Colonic mucosa (tissue), 4 donors: ENCODE data around the gene F10. TPM values are rescaled to one million over a fixed set of nuclear protein-coding genes. Genes with fewer than 3 reads are reported as not detected.

Source experiments
- DNase-seq: peaks from one replicate; pipeline ENCODE4 v3.0.0-alpha.2; 2020
- H3K27ac ChIP-seq: fragments of 200-600 bp; one replicate; pipeline ENCODE4 v1.8.0; 2021
- H3K27me3 ChIP-seq: fragments of 200-600 bp; one replicate; pipeline ENCODE4 v1.8.0; 2021
- H3K36me3 ChIP-seq: fragments of 200-600 bp; one replicate; pipeline ENCODE4 v1.8.0; 2021
- H3K4me1 ChIP-seq: fragments of 200-600 bp; one replicate; pipeline ENCODE4 v1.8.0; 2021; ENCODE audit warnings: mild to moderate bottlenecking
- H3K4me3 ChIP-seq: fragments of 200-600 bp; one replicate; pipeline ENCODE4 v1.8.0; 2021
- H3K9ac ChIP-seq, 2 donors: one replicate each; pipeline ENCODE4 v1.7.0; 2013; ENCODE audit warnings: control low read depth in 2 of 2, low read depth in 2 of 2, low read length in 2 of 2
- H3K9me3 ChIP-seq: fragments of 200-600 bp; one replicate; pipeline ENCODE4 v1.8.0; 2021
- intact Hi-C: fragments of 100-400 bp; cut with DNase I; formaldehyde crosslinking; loops from one replicate; pipeline ENCODE4 v1.14.1; 2022
- total RNA-seq, 2 donors: library from RNA; stranded (reverse); fragmentation: NEBNext Ultra II Directional in 1 of 2; extraction: Animal tissue kit (Norgen Biotek cat#: 25700) in 1 of 2; gene quantifications; one replicate each; pipeline ENCODE4 v1.2.1, GENCODE V29; 2021
- TF ChIP-seq, protein P1 (sequence below): fragments of 200-600 bp; IDR thresholded peaks from one replicate; pipeline ENCODE4 v1.8.0; 2022; ENCODE audit warnings: antibody characterized with exemption, mild to moderate bottlenecking
- donor health status: healthy.
- donor health status: DM: no; HTN: no; CAD: no.
- donor health status: DM: no; HTN: no; CAD: no.

The F10 gene
- total RNA-seq, 2 donors from 2014 or later: 1.5 to 4.1 TPM

DNA sequence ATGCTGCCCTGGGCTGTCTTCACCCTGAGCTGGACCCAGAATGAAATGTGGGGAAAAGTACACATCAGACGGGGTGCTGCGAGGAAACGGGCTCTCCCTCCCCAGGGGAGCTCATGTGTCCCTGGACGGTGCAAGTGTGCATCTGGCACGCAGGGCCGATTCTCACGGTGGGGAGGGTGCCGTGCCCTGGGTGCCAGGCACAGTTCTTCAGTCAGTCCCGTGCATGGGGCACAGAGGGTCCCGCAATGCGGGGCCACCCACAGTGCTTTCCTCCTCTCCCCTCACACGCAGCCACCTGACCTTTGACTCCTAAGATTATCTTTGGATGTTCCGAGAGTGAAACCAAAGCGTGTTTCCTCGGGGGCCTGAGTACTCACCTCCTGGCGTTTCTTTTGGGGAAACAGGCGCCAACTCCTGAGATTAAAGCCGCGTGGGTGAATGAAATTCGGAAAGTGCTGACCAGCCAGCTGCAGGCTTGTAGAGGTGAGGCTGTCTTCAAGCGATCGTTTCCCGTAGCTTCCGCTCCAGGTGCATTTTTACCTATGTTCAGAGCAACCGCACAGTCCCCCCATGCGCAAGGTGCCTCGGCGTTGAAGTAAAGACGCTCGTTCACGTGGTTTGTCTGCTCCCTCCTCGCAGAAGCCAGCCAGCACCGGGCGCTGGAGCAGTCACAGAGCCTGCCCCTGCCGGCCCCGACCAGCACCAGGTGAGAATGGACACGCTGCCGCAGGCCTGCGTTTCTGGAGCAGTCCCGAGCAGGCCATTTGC is 34.5 kb upstream of the F10 start:
- Histone ChIP-seq H3K27ac (no peak overlapping the region), H3K9me3 (no peaks in the 10 kb centered on the region), H3K27me3 (no peaks in the 10 kb centered on the region), H3K36me3 (no peaks in the 10 kb centered on the region), H3K4me1 (no peaks in the 10 kb centered on the region), H3K9ac (no peak overlapping the region), H3K4me3 (no peak overlapping the region)
- TF ChIP-seq, protein P1, sequence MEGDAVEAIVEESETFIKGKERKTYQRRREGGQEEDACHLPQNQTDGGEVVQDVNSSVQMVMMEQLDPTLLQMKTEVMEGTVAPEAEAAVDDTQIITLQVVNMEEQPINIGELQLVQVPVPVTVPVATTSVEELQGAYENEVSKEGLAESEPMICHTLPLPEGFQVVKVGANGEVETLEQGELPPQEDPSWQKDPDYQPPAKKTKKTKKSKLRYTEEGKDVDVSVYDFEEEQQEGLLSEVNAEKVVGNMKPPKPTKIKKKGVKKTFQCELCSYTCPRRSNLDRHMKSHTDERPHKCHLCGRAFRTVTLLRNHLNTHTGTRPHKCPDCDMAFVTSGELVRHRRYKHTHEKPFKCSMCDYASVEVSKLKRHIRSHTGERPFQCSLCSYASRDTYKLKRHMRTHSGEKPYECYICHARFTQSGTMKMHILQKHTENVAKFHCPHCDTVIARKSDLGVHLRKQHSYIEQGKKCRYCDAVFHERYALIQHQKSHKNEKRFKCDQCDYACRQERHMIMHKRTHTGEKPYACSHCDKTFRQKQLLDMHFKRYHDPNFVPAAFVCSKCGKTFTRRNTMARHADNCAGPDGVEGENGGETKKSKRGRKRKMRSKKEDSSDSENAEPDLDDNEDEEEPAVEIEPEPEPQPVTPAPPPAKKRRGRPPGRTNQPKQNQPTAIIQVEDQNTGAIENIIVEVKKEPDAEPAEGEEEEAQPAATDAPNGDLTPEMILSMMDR: no peak
- intact Hi-C loops: no loop called here
- DNase-seq: no peak

DNA sequence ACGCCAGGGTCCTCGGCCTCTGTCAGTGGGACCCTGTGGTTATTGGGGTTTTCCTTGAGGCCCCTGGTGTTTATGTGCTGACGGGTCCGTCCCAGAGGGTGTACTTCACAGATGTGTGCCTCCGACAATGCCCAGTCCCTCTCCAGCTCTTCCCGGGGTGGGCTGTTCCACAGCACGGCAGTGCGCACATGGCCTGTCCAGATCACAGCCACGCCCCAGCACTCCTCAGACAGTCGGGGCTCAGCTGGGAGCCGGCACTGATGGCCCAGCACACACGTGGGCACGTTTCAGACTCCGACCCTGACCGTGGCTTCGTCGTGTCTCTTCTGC is 33.9 kb upstream of the F10 start:
- Histone ChIP-seq H3K9ac (no peak overlapping the region), H3K27me3 (no peaks in the 10 kb centered on the region), H3K9me3 (no peaks in the 10 kb centered on the region), H3K36me3 (no peaks in the 10 kb centered on the region), H3K4me1 (no peaks in the 10 kb centered on the region), H3K27ac (no peak overlapping the region), H3K4me3 (no peak overlapping the region)
- TF ChIP-seq, protein P1: no peak
- intact Hi-C loops: no loop called here
- DNase-seq: no peak

DNA sequence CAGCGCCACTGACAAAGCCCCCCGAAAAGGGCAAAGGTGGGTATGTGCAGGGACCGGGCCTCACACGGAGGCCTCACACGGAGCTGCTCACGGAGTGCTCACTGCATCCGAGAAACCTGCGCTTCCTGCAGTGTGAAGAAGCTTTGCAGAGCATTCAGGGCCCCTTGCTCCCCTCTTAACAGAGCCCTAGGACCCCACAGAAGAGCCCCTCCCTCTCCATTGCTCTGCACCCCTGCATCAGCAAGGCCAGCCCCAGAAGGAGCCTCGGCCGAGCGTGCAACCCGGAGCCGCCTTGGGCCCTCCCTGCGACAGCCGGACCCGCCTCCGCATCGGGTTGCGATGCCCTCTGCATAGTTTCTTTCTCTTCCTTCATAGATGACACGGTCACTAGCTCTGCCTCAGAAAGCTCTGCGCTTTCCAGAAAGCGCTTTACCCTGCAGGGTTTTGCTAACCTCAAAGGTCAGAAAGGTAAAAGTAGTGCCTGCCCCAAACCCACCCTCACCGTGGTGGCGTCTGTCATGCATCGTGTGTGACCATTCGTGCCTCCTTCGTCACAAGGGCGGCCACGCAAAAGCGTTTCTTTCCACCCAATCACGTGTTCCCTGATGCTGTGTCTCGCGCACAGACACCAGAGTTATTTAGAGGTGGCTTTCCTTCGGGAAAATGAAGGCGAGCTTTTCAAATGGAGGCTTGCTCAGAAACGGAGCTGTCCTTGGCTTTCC is 32.7 kb upstream of the F10 start:
- Histone ChIP-seq H3K4me1 (no peaks in the 10 kb centered on the region), H3K27ac (no peak overlapping the region), H3K9ac (no peak overlapping the region), H3K27me3 (no peaks in the 10 kb centered on the region), H3K9me3 (no peaks in the 10 kb centered on the region), H3K36me3 (no peaks in the 10 kb centered on the region), H3K4me3 (no peak overlapping the region)
- no peak for DNase-seq
- intact Hi-C loops: no loop called here
- TF ChIP-seq, protein P1: no peak

DNA sequence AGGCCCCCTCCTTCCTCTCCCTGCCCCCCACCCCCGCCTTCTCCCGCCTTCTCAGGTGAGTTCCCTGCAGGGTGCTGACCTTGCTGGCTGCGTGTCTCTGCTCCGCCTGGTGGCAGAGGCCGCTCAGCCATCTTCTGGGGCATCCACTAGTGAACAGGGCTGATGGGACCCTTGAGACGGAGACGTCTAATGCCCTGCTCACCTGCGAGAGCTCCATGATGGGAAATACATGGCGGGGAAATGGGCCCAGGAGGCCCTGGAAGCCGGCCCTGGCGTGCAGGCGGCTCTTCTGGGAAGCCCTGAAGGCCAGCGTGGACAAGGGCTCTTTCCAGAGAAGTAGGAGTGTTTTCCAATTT is 32.2 kb upstream of the F10 start:
- H3K4me1 ChIP-seq: no peaks in the 10 kb centered on the region
- no peaks in the 10 kb centered on the region for H3K9me3 ChIP-seq
- no peak overlapping the region for H3K9ac ChIP-seq
- TF ChIP-seq, protein P1: no peak
- H3K4me3 ChIP-seq: no peak overlapping the region
- DNase-seq: no peak
- H3K27me3 ChIP-seq: no peaks in the 10 kb centered on the region
- H3K36me3 ChIP-seq: no peaks in the 10 kb centered on the region
- no peak overlapping the region for H3K27ac ChIP-seq
- intact Hi-C loops: no loop called here

DNA sequence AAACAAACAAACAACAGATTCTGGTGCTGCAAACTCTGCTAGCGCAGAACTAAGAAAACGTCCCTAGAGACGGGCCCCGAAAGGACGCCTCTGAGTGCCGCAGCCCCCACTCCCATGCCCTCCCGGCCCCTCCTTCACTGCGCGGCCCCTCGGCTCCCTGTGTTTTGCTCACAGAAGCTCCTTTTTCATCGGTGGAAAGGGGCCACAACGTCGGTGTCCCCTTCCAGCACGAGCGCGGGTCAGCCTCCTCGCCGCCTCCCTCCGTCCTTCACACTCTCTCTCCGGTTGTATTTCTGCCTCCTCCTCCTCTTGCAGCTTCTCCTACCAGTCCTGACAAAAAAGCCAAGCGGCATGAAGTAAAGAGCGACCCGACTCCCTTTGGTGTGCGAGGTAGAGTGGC is 31.8 kb upstream of the F10 start:
- Histone ChIP-seq H3K27me3 (no peaks in the 10 kb centered on the region), H3K27ac (no peak overlapping the region), H3K9ac (no peak overlapping the region), H3K9me3 (no peaks in the 10 kb centered on the region), H3K36me3 (no peaks in the 10 kb centered on the region), H3K4me1 (no peaks in the 10 kb centered on the region), H3K4me3 (no peak overlapping the region)
- TF ChIP-seq, protein P1: no peak
- intact Hi-C loops: no loop called here
- no peak for DNase-seq
